Smooth muscle cell (in vitro differentiated cells): ENCODE data around the gene EYS. TPM values are rescaled to one million over a fixed set of nuclear protein-coding genes. Genes with fewer than 3 reads are reported as not detected.

Source experiments
- DNase-seq: peaks from one replicate; lab custom pipeline; 2025; ENCODE audit not compliant: unreplicated experiment; lab: John Stamatoyannopoulos, UW
- H2AFZ ChIP-seq: fragments of 200-600 bp; sonication (generic); 2 replicates; pipeline ENCODE4 v1.6.0; 2016; ENCODE audit warnings: antibody characterized with exemption, low read depth, mild to moderate bottlenecking
- H3F3A ChIP-seq: fragments of 200-600 bp; sonication (generic); 2 replicates; pipeline ENCODE4 v1.6.0; 2017; ENCODE audit warnings: antibody characterized with exemption, low read depth
- H3K27ac ChIP-seq: fragments of 200-600 bp; sonication (generic); 2 replicates; pipeline ENCODE4 v1.5.1; 2016; ENCODE audit warnings: low read depth, mild to moderate bottlenecking
- H3K27me3 ChIP-seq: fragments of 200-600 bp; sonication (generic); 2 replicates; pipeline ENCODE4 v1.6.1; 2016; ENCODE audit warnings: low read depth, mild to moderate bottlenecking
- H3K36me3 ChIP-seq: fragments of 200-600 bp; sonication (generic); 2 replicates; pipeline ENCODE4 v1.5.1; 2016; ENCODE audit warnings: low read depth
- H3K4me1 ChIP-seq: fragments of 200-600 bp; sonication (generic); 2 replicates; pipeline ENCODE4 v1.5.1; 2016; ENCODE audit warnings: low read depth
- H3K4me2 ChIP-seq: fragments of 200-600 bp; sonication (generic); 2 replicates; pipeline ENCODE4 v1.6.0; 2016; ENCODE audit warnings: mild to moderate bottlenecking
- H3K4me3 ChIP-seq: fragments of 200-600 bp; sonication (generic); 2 replicates; pipeline ENCODE4 v1.5.1; 2016; ENCODE audit warnings: mild to moderate bottlenecking
- H3K79me2 ChIP-seq: fragments of 200-600 bp; sonication (generic); 2 replicates; pipeline ENCODE4 v1.6.0; 2016; ENCODE audit warnings: low read depth, mild to moderate bottlenecking
- H3K9ac ChIP-seq: fragments of 200-600 bp; sonication (generic); 2 replicates; pipeline ENCODE4 v1.6.0; 2016; ENCODE audit warnings: low read depth
- H3K9me3 ChIP-seq: fragments of 200-600 bp; sonication (generic); replicated peaks from 2 replicates; pipeline ENCODE4 v1.5.1; 2016; ENCODE audit warnings: low read depth
- H4K20me1 ChIP-seq: fragments of 200-600 bp; sonication (generic); 2 replicates; pipeline ENCODE4 v1.6.0; 2016; ENCODE audit warnings: low read depth
- CTCF ChIP-seq: fragments of 200-600 bp; sonication (generic); IDR thresholded peaks from 2 replicates; pipeline ENCODE4 v1.5.1; 2017; ENCODE audit warnings: borderline replicate concordance, mild to moderate bottlenecking, antibody characterized with exemption; ENCODE audit not compliant: insufficient read depth, poor library complexity, severe bottlenecking
- WGBS: methylation state at CpG from one replicate; pipeline ENCODE4 v1.1.7; 2016; ENCODE audit warnings: low lambda C conversion rate; 5-methylcytosine and 5-hydroxymethylcytosine counted together
- polyA plus RNA-seq: library from polyadenylated mRNA; unstranded; fragments of >200 nt; fragmentation: Nextera tagmentation; extraction: Ambion mirVana; gene quantifications from 2 replicates; pipeline ENCODE4 v1.2.1, GENCODE V29; 2016
- total RNA-seq: library from RNA; depleted of rRNA; stranded (reverse); fragments of >200 nt; gene quantifications from 2 replicates; pipeline ENCODE4 v1.2.3, GENCODE V29; 2014

EYS gene
- total and polyA plus RNA-seq, 2 experiments from 2014 or later: 0.07 to 0.18 TPM

DNA sequence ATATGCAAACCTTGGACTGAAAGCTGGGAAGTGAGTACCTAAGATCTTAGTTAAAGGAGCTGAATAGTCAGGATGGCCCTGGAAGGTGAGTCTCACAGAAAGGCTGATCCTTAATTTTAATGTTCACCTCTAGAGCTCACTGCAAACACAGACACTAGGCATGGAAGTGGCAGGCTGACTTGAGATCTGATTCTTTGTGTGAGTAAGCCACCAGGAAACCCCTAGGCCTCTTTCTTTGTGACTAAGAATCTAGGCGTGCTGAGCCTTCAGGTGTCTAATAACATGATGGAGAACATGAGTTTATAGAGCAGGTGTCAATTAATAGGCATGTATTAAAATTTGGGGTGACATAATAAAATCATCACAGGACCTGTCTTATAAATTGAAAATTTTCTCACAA is 642.2 kb downstream of the EYS start:
- Histone ChIP-seq H3K9ac (no peak overlapping the region), H3K4me2 (no peak overlapping the region), H3K27ac (no peak overlapping the region), H3K79me2 (no peaks in the 10 kb centered on the region), H3K4me1 (no peaks in the 10 kb centered on the region), H3K27me3 (no peaks in the 10 kb centered on the region), H3F3A (no peaks in the 10 kb centered on the region), H4K20me1 (no peaks in the 10 kb centered on the region), H3K4me3 (no peak overlapping the region), H3K9me3 (no peaks in the 10 kb centered on the region), H3K36me3 (no peaks in the 10 kb centered on the region), H2AFZ (no peak overlapping the region)
- no peak for DNase-seq
- 52% methylated on average over 1 of the region's 1 CpG for WGBS
- no peak for TF ChIP-seq CTCF

- H3K9me3 ChIP-seq: no peaks in the 10 kb centered on the region
- no peaks in the 10 kb centered on the region for H3K27me3 ChIP-seq
- no peaks in the 10 kb centered on the region for H3K36me3 ChIP-seq
- no peak overlapping the region for H3K4me3 ChIP-seq
- H2AFZ ChIP-seq: no peak overlapping the region
- no peaks in the 10 kb centered on the region for H3K79me2 ChIP-seq
- H3K9ac ChIP-seq: no peak overlapping the region
- no peaks in the 10 kb centered on the region for H3K4me1 ChIP-seq
- no peak overlapping the region for H3K27ac ChIP-seq
- DNase-seq: no peak
- H4K20me1 ChIP-seq: no peaks in the 10 kb centered on the region
- no peak overlapping the region for H3K4me2 ChIP-seq
- no peak for TF ChIP-seq CTCF
- no peaks in the 10 kb centered on the region for H3F3A ChIP-seq
These were observed 647.5 kb downstream of the EYS start for GRCh38 chr6:65059568-65059967.

GRCh38 chr6:65055545-65055944 is 651.5 kb downstream of the EYS start:
- Histone ChIP-seq H3K27me3 (no peaks in the 10 kb centered on the region), H4K20me1 (no peaks in the 10 kb centered on the region), H3K4me2 (no peak overlapping the region), H3F3A (no peaks in the 10 kb centered on the region), H3K79me2 (no peaks in the 10 kb centered on the region), H2AFZ (no peak overlapping the region), H3K27ac (no peak overlapping the region), H3K9ac (no peak overlapping the region), H3K4me1 (no peaks in the 10 kb centered on the region), H3K9me3 (no peaks in the 10 kb centered on the region), H3K36me3 (no peaks in the 10 kb centered on the region), H3K4me3 (no peak overlapping the region)
- 88% methylated on average over 1 of the region's 1 CpG for WGBS
- no peak for DNase-seq
- TF ChIP-seq CTCF: no peak

DNA sequence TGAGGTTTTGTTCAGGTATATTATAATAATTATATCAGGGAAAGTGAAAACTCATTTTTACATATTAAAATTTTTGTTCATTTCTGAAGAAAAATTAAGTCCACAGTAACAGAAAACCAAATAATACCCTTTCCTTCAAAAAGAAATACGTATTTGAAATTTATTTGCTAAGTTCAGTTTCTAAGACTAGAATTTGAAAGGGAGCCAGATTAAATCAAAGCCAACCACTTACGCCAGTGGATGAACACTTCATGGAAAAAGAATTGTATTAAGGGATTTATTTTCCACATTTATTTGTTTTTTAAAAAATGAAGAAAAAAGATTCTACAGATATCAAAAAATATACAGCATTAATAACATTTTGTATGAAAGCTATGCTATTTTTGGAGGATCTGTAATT is 654.4 kb downstream of the EYS start:
- Histone ChIP-seq H3K4me3 (no peak overlapping the region), H4K20me1 (no peaks in the 10 kb centered on the region), H3F3A (no peaks in the 10 kb centered on the region), H3K9ac (no peak overlapping the region), H3K4me1 (no peaks in the 10 kb centered on the region), H2AFZ (no peak overlapping the region), H3K9me3 (no peaks in the 10 kb centered on the region), H3K36me3 (no peaks in the 10 kb centered on the region), H3K27me3 (no peaks in the 10 kb centered on the region), H3K27ac (no peak overlapping the region), H3K4me2 (no peak overlapping the region), H3K79me2 (no peaks in the 10 kb centered on the region)
- TF ChIP-seq CTCF: no peak
- whole genome bisulfite sequencing: 86% methylated on average over 2 of the region's 2 CpGs
- no peak for DNase-seq
